ENCODE measurements around the gene ZDHHC14.
"Not testable (repeated sequence)": the region's sequence is repeated elsewhere in the genome, so short reads cannot be mapped to it uniquely, and the experiment has no call there.

The ZDHHC14 gene

DNA sequence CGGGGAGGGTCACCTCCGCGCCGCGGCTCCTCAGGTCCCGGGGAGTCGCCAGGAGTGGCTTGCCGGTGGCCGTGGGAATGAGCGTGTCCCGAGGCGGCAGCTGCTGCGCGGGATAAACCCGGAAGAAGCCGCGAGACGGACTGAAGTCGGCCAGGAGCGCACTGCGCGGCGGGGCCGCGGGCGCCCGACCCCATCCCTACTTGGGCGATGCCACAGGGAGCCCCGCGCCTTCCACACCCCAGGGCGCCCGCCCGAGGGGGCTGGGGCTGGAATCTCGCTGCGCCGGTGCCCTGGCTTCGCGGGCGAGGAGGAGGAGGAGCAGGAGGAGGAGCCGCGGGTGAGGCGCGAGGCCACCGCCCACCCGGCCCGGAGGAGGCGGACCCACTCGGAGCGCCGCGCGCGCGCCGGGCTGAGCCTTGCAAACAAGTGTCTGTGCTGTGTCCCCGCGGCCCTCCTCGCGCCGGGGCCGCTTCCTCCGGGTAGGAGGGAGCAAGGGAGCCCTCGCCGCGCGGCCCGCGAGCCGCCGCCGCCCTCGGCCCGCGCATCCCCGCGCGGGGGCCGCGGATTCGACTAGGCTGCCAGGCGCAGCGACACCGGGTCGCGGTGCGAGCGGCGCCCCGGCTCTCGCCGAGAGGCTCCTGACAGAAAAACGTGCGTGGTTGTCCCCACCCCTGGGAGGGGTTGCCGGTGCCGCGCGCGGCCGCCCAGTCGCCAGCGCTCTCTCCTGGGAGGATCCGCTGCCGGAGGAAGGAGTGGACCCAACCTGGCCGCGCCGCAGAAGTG is at the start of gene ZDHHC14:
Gene ZDHHC14, plus strand, starts transcription at position 412 of the 783 bp plus-strand sequence.
- DNase-seq (ENCODE audit: low read depth in 2 of 2), result peak; percentile 74 to 91

DNA sequence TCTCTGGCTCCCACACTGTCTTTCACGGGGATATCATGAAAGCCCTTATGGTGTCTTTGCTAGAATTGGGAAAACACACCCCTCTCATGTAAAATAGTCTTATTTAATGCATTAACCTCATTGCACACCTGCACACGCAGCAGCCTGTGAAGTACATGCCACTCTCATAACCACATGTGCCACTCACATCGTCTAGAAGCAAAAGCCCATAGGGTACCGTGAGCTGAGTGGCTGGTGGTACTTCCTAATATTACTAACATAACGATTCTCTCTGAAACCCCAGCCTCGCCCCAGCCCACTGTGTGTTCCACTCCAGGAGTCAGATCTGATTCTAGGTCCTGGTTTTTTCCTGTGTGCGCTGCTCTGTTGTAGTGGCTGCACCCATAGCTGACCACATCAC is 48.2 kb upstream of the ZDHHC14 start:
- DNase-seq (ENCODE audit: low read depth in 2 of 2), result no peak

DNA sequence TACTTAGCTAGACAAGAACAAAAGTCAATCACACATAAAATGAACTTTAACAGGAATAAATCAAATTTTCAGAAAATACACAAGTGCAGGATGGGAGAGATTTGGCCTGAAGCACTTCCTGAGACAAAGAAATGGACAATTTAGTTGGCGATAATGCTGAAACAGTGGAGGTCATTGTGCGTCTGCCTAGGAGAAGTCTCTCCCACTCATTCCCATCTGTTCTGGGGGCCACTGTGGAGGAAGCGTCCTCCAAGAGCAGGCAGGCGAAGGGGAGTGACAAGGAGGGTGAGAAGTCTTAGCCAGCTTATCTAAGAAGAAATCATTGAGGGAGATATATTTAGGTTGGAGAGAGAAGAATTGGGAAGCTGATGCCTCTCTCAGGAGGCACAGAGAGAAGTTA is 47.5 kb upstream of the ZDHHC14 start:
- no peak for DNase-seq (ENCODE audit: low read depth in 2 of 2)

DNA sequence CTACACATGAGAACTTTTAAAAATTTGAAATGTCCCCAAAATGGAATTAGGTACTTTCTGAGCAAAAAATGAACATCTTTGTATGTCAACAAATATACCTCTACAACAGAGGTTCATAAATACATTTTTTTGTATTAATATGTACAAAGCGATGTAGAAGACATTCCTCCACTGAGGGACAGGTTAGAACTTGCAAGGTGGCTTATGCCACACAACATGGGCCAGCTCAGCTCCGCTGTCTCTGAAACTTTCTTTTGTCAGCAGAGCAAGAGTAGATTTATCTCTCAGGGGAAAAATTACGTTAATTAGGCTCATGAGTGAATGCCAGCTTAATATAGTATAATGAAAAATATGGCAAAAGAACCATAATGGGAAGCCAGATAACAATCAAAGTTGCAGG is 47.0 kb upstream of the ZDHHC14 start:
- DNase-seq (ENCODE audit: low read depth in 2 of 2), result no peak

DNA sequence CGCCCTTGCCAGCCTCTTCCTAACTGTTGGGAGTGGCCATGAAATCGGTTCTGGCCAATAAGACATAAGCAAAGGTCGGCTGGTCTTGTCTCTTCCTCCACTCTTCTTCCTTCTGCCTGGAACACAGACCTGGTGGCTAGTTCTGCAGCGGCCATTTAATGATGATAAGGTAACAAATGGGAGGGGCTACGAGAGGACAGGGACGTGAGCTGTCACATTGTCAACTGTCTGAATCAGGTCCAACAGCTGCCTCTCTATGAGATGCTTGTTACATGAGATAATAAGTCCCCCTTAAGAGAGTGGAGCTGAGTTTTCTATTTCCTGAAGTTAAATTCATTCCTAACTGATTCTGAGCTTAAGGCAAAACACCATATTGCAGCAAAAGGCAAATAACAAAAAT is 45.2 kb upstream of the ZDHHC14 start:
- no peak for DNase-seq (ENCODE audit: low read depth in 2 of 2)

DNA sequence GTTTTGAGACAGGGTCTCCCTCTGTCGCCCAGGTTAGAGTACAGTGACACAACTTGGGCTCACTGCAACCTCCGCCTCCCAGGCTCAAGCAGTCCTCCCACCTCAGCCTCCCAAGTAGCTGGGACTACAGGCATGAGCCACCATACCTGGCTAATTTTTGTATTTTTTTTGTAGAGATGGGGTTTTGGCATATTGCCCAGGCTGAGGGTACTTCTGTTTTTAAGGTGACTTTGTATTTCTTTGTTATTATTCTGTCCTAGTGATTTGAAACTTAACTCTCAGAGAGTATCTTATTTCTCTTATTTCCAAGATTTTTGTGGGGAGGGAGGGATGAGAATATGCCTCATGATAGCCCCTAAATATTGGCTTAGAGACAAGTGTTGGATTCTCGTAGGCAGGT is 43.7 kb upstream of the ZDHHC14 start:
- DNase-seq (ENCODE audit: low read depth in 2 of 2), result not testable (repeated sequence)

DNA sequence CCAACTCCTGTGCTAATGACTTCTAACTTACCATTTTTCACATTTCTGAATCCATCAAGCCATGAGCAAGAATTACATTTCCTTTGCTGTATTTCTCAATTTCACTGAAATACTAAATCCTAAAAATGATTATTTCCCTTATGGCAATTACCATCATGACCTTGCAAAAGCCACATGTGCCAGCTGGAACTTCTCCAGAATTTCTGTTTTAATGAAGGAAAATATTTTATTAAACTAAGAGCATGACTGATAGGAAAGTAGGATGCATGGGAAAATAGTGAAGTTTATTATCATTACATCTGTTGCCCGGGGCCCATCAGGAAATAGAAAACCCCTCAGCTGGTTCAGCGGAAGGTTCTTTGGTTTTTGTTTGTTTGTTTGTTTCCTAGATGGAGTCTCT is 43.2 kb upstream of the ZDHHC14 start:
- DNase-seq (ENCODE audit: low read depth in 2 of 2), result no peak

DNA sequence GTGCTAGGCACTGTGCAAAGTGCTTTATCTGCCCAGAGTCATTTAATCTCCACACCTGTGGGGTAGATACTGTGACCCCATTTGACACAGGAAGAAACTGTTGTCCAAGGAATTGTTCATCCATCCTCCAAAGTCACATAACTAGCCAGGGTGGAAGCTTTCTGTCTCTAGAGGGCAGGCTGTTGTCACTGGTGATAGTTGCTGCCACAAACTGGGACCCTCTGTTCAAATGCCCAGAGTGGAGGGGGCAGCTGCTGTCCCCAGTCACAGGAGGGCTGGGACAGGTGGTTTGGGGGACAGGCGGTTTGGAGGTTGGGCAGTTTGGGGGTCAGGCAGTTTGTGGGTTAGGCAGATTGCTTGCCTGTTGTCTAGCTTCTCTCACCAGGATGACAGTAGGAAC is 41.6 kb upstream of the ZDHHC14 start:
- no peak for DNase-seq (ENCODE audit: low read depth in 2 of 2)

DNA sequence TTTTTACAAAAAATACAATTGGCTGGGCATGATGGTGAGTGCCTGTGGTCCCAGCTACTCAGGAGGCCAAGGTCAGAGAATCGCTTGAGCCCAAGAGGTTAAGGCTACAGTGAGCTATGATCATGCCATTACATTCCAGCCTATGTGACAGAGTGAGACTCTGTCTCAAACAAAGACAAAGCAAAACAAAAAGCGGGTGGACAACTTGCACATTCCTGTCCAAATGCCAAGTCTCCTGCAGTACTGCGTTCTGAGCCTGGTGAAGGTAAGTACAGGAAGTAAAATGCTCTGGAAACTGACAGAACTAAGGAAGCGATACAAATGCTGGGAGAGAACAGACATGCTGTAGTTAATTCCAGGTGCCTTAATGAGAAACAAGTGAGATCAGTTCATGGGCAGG is 37.3 kb upstream of the ZDHHC14 start:
- no peak for DNase-seq (ENCODE audit: low read depth in 2 of 2)

DNA sequence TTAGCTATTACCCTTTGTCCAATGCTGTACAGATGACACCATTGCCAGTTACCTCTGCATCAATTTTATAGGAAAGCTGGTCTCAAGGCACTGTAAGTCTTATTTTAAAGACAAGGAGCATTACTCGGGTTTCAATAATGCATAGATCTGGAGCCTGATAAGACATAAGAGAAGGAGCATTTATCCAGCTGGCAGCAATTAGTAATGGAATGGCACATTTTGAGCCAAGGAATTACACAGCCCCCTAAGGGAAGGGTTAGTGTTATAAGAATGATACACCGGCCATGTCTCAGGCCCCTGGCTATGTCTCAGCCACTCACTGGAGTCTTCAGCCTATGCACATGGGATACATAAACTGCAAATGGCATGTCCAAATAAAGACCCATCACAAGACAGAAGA is 34.6 kb upstream of the ZDHHC14 start:
- no peak for DNase-seq (ENCODE audit: low read depth in 2 of 2)

DNA sequence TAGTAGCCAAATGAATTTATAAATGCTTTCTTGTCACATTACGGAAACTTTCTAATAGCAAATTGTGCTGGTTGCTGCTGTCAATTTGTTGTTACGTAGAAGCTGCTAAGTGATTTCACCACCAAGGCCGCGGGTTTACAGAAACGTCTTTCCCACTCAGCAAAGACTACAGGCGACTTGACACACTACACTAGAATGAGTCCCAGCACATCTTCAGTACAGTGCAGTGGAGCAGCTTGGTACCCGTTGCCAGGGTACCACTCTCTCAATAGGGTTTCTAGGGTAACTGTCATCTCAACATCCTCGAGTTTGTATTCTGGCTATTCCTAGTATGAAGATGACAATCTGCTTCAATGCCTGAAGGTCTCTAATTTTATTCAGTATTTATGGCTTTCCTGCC is 22.7 kb upstream of the ZDHHC14 start:
- no peak for DNase-seq (ENCODE audit: low read depth in 2 of 2)

DNA sequence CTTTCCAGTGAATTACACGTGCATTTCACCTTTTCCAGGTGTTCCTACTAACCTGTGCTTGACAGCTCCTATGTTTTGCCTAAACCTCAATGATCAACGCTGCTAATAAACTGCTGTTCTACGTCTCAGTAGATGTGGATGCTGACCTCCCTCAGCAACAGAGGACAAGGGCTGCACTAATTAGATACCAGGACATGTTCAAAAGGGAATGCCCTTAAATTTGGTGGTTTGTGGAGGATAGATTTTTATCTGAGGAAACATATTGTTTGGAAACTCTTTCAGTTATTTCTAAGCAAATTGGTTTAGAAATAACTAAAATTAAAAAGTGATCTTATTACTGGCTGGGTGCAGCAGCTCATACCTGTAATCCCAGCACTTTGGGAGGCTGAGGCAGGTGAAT is 19.1 kb upstream of the ZDHHC14 start:
- no peak for DNase-seq (ENCODE audit: low read depth in 2 of 2)

DNA sequence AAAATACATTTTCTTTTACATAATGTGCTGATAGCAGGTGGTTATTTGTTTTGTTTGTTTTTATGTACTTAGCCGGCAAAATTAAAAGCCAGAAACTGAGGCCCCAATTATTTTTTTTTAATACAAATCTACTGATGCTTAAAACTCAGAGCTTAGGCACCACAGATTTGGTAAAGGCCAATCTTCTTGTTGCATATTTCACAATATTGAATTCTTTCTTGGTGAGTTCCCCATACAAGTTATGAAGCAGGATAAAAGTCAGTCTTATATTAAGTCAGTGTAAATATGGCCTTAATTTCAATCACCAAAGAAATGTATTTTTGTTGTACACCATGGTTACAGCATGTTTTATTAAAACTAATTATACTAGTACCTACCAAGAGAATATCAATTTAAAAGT is 16.3 kb upstream of the ZDHHC14 start:
- DNase-seq (ENCODE audit: low read depth in 2 of 2), result no peak

DNA sequence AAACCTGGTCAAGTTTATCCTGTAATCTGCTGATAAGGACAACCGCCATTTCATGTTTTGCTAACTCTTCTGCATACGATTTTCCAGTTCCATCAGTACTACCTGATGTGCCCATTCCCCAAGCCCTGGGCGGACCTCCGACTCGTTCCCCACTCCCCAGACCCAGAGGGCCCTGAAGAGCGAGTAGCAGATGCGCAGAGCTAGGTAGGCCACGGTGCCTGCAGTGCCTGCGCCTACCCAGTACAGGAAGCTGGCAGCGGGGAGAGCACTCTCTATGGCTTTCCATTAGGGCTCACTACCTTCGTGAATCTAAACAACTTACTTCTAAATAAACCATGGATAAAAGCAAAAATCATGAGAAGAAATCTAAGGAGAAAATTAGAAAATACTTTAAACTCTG is 14.3 kb upstream of the ZDHHC14 start:
- DNase-seq (ENCODE audit: low read depth in 2 of 2), result no peak

DNA sequence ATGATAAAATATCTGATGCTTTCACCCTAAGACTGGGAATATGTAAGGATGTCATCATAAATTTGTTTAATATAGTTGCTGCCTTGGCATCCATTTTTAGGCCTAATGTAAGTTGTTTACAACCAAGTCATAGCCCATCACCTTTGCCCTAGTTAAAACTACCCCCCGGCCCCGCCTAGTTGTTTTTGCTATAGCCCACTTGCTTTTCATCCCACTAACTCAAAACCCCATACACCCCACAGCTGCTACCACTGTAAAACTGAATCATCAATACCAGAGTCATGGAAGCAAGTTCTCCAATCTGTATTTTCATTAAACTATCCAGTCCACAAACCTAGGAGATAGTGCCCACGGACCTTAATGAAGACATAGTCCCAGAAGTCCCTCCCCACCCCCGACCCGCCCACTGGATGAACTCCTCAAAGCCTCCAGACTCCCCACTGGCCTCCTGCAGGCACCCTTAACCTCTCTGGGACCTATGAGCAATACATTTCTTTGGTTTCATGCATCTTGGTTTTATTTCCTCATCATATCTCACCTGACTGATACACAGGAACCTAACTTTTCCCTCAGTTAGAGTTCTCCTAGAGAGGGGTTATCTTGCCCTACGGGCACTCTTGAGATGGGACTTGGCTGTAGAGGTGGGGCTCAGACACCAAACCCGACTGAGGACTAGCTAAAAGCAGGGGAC is 12.5 kb upstream of the ZDHHC14 start:
- no peak for DNase-seq (ENCODE audit: low read depth in 2 of 2)

DNA sequence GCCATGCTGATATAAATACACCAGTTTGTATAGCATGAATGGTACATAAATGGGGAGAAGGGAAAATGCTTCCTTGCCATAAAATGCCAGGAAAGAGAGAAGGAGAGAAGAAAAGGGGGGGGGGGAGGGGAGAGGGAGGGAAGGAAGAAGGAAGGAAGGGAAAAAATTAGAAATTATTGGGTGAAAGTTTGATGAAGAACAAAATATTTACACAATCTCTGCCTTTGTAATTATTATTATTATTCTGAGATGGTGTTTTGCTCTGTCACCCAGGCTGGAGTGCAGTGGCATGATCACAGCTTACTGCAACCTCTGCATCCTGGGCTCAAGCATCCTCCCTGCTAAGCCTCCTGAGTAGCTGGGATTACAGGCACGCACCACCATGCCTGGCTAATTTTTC is 10.2 kb upstream of the ZDHHC14 start:
- no peak for DNase-seq (ENCODE audit: low read depth in 2 of 2)

DNA sequence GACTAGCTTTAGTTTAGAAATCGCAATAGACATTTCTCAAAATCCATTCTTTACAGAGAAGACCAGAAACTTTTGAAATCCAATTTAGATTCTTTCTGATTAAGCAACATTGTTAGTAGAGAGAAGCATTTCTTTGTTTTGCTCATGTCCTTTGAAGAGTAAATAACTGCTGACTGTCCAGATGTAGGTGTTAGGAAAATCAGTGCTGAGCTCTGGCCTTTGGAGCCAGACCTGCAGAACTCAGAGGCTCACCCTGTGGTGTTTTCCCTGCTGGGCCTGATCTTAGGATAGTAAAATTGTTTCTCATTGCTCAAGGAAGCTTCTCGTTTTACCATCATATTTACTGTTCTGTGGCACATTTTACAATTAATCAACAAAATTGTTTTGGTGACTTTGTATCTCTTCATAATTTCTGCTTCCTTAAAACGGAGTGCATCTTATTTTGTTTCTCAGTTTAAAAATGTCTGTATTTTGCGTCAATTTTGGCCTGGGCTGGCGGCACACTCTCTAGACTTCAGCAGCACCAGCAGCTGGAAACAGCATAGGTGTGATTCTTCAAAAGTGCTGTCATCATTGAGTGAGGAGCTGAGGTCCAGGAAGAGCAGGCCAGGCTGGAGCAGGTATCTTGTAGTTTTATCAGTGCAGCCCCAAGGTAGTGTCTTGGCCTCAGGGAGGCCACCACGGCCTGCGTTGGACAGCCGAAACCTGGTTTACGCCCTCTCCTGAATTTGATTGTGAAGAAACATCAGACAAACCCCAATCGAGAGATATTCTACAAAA is 8.3 kb upstream of the ZDHHC14 start:
- no peak for DNase-seq (ENCODE audit: low read depth in 2 of 2)

DNA sequence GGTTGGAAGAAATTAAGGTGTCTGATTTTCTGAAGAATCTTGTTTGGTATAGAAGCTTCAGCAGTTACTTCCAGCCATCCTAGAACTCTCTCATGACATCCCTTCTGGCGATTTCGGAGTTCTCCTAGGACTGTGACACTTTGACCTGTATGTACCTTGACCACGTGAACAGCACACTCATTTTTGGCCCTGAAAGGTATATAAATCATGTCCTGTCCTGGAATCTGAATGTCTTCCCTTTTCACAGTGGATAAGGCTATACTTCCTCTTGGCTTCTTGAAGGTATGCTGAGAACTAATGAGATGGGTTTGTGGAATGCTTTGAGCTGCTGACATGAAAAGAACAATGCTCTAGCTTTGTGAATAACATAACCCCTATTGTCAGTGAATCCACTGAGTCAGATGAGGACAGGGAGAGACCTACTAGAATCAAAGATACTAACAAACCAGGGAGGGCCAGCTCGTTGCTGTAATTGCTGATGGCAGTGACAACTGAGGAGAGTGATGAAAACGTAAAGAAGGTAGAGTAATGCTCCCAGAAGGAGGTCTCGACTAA is 6.0 kb upstream of the ZDHHC14 start:
- no peak for DNase-seq (ENCODE audit: low read depth in 2 of 2)

DNA sequence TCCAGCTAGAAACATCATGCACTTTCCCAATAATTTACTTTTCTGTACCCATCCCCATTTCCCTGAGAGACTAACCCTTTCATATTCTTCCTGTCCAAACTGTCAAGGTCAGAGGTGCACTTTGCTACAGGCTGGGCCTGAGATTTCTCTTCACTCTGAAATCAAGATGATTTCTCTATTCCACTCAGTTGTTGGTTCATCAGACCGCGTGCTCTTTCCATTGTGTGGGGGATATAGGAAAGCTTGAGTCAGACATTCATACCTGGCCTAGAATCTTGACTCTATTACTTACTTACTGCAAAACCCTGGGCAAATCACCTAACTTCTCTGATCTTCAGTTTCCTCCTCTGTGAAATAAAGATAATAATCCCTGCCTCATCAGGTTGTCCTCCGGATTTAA is 4.7 kb upstream of the ZDHHC14 start:
- DNase-seq (ENCODE audit: low read depth in 2 of 2), result no peak

DNA sequence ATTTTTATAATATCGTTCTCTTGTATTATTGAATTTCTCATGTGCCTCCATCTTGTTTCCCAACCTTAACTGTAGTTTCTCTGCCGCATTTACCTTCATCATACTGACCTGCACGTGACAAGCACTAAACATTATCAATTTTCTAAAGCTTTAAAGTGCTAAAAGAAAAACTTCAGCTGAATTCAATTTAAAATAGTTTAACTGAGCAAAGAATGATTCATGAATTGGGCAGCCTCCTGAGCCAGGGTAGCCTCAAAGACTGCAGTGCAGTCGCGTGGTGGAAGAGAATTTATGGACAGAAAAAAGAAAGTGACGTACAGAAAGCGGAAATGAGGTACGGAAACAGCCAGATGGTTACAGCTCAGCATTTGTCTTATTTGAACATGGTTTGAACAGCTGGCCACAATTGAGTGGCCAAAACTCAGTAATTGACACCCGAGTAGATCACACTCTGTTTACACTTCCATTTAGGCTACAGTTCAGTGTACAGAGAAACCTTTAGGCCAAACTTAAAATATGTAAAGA is 4.2 kb upstream of the ZDHHC14 start:
- no peak for DNase-seq (ENCODE audit: low read depth in 2 of 2)

DNA sequence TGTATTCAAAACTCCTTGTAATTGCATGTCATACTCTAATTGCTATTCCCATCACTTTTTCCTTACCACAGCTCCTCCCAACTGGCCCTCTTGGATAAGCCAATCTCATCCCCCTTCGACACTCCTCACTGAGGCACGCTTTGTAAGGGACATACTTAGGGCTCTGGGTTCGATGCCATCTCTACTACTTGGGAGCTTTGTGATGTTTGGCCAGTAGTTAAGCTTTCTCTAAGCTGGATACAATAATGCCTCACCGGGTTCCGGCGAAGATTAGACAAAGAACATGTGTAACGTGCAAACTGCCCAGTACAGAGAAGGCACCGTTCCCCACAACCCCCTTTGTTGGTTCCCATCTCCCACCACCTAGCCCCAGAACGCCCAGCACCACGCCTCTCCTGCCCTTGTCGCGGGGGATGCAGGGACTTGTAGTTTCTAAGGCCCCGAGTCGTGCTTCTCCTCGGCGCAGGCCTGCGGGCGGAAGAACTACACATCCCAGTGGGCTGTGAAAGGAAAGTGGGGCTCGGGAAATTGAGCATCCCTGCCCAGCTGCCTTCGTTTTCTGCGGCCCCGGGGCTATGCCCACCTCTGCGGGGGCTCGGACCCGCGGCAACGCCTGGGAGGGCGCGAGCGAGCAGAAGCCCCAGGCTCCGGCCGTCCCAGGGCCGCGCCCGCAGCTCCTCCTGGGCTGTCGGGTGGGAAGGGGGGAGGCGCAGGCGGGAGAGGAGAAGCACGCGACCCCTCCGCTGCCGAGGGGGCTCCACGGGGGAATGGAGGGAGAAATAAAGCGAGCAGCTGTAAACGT is 1.1 kb upstream of the ZDHHC14 start:
- peak; percentile 85 to 87 for DNase-seq (ENCODE audit: low read depth in 2 of 2)

DNA sequence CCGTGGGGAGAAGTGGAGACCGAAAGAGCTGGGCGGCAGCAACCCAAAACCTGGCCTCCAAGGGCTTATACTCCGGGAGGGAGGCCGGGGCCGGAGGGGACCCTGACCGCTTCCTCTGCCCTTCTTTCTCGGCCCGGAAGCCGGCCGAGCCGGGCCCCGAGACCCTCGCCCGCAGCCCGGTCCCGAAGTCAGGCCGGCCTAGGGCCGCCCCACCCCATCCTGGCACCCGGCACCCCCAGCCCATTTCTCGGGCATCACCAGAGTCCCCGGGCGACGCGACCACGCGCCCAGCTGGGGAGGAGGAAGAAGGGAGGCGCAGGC is 572 bp upstream of the ZDHHC14 start:
- DNase-seq (ENCODE audit: low read depth in 2 of 2), result peak in 1 of 2 donors; percentile 7

Data from stimulated activated CD8-positive, alpha-beta memory T cell treated with anti-CD3 and anti-CD28 coated beads, Interleukin-7, amount 100 ng/mL, for 4 hours (primary cell).